ENCODE measurements around the gene RAB7A.

DNA sequence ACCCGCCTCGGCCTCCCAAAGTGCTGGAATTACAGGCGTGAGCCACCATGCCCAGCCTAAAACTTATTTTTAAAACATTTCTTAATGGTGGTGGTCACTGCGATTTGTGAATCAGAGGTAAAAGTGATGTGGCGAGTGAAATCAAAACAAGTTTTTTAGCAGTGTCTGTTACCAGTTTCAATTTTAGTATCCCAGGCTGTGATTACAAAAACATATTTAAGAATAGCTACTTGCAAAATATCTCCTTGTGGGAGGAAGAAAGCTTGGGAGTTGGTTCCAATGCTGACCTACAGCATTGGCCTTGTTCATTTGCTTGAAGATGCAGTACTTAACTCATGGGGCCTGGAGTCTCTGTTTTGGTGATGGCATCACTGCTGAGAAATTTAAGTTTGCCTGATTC is 4.5 kb downstream of the RAB7A start:
- TF ChIP-seq POLR2A (IDR thresholded peaks at IDR 0.05; ENCODE audit: low read depth) (no peak), POLR2AphosphoS5 (IDR thresholded peaks at IDR 0.05) (no peak)
